Measurements from ENCODE around the gene TRPM3.

DNA sequence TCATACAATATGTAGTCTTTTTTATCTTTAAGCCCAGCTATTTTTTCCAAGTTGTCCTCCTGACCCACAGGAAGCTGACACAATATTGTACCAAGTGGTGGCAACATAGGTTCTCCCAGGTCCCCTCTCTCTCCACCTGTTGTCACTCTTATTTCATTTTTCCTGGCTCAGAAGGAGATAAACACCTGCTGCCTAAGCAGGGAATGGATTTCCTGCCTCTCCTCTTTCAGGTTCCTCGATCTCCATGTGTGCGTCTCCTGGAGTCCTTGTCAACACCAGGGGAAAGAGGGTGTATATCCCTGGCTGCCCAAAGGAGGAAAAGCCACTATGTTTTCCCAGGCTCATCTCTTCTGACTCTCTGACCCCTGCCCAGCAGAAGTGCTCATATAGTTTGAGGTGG is 625.2 kb downstream of the TRPM3 start:
- TF ChIP-seq, protein P1, sequence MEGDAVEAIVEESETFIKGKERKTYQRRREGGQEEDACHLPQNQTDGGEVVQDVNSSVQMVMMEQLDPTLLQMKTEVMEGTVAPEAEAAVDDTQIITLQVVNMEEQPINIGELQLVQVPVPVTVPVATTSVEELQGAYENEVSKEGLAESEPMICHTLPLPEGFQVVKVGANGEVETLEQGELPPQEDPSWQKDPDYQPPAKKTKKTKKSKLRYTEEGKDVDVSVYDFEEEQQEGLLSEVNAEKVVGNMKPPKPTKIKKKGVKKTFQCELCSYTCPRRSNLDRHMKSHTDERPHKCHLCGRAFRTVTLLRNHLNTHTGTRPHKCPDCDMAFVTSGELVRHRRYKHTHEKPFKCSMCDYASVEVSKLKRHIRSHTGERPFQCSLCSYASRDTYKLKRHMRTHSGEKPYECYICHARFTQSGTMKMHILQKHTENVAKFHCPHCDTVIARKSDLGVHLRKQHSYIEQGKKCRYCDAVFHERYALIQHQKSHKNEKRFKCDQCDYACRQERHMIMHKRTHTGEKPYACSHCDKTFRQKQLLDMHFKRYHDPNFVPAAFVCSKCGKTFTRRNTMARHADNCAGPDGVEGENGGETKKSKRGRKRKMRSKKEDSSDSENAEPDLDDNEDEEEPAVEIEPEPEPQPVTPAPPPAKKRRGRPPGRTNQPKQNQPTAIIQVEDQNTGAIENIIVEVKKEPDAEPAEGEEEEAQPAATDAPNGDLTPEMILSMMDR (IDR thresholded peaks at IDR 0.05): no peak
- no peak for TF ChIP-seq POLR2A (IDR thresholded peaks at IDR 0.05)

Measured in vagina (tissue), 2 donors.